GM18511 (cell line): ENCODE results near the gene POC1B.

Experiments used
- ATAC-seq: cut with Tn5 transposase; IDR thresholded peaks from one replicate; pipeline ENCODE4 v1.9.1; 2021; ENCODE audit warnings: mild to moderate bottlenecking, moderate library complexity; ENCODE audit not compliant: unreplicated experiment

The POC1B gene

DNA sequence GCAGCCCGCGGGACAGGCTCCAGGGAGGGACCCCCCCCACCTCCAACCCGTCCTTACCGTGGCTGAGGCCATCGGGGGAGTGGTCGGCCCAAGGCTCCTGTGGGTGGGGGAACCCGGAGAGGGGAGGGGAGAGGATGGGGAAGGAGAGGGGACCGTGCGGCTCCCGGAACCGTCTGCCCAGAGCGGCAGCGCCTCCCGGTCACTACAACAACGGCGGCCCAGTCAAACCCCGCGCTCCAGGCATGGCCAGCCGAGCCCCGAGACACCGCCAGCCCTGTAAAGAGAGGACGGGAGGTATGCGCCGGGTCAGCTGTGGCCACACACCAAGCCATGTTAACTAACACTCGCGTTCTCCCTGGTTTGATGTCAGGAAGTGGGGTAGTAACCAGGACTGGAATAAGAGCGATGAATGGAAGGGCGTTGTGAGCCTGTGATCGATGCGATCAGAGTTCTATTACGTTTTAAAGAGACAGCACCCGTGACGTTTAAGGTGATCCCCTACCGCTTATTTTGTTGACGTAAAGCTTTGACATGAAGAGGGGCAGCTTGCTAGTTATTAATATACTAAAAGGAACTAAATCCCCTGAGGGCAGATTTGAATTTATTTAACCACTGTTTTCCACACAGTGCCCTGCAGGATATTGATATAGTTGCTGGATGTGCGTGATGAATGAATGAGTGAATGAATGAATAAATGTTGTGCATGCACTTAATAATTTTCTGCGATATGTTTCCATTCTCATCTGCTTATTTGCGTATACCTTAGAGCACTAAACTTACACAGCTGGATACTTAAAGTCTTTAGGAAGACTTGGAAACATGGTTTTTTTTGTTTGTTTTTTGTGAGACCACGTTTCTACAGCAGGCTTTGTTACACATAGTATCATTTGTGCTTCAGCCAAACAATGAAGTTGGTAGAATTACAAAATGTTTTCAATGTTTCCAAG, at the start of gene POC1B:
Gene POC1B (minus strand): TSS at position 224 of the 947 bp plus-strand sequence. CDS start 152 bp downstream, at position 72.
- peak; percentile 70 for ATAC-seq

GRCh38 chr12:89575374-89575773, 49.5 kb upstream of the POC1B start:
- ATAC-seq: no peak

GRCh38 chr12:89574736-89575208, 48.9 kb upstream of the POC1B start:
- ATAC-seq: no peak

GRCh38 chr12:89573051-89573810, 47.4 kb upstream of the POC1B start:
- ATAC-seq: no peak

GRCh38 chr12:89571491-89572195, 45.8 kb upstream of the POC1B start:
- no peak for ATAC-seq

DNA sequence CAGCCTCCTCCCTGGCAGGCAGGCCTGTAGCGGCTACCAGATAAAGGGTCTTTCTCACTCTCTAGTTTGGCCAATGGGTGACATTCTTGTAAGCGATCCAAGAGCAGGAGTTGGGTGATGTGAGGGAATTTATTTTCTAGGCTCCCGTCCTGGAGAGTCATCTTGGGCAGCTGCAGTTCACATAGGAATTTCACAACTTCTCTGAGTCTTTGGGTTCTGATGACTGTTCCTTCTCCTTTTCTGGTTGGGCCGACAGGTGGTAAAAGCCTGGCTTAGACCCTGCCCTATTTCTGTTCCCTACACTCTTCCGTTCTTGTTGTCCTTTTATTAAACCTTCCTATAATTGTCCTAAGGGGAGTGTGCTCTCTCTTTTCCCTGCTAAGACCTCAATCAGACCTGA, 42.6 kb upstream of the POC1B start:
- no peak for ATAC-seq

GRCh38 chr12:89567691-89568239, 41.9 kb upstream of the POC1B start:
- no peak for ATAC-seq

DNA sequence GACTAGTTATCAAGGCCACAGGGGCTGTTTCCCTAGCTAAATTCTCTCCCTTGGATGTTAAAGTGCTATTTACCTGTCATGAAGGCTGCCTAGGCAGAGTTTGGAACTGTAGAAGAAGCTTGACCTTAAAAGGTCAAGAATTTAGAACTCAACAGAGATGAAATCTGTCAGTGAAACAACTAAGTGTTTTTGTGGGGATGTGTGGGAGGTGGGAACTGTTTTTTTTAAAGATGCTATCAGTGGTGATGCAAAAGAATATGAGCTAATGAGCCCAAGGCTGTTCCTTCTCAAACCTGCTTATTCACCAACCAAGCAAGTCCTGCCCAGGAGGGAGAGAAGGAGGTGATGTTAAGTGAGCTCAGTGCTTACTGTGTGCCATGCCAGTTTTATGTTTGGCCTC, 40.8 kb upstream of the POC1B start:
- ATAC-seq: no peak

DNA sequence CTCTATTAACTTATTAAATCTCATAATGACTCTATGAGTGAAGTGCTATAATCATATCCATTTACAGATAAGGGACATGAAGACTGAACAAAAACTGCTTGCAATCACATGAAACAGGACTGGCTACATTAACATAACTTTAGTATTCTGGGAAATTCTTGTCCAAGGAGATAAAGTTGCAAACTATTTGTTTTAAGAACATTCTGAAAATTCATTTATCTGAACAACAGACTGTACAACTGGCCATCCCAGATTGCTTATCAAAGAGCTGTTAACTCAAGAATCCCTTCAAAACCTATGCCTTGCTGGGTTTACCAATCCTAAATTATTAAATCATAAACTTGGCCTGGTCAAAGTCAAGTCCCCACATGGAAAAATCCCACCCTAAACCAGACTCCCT, 39.2 kb upstream of the POC1B start:
- ATAC-seq: no peak

DNA sequence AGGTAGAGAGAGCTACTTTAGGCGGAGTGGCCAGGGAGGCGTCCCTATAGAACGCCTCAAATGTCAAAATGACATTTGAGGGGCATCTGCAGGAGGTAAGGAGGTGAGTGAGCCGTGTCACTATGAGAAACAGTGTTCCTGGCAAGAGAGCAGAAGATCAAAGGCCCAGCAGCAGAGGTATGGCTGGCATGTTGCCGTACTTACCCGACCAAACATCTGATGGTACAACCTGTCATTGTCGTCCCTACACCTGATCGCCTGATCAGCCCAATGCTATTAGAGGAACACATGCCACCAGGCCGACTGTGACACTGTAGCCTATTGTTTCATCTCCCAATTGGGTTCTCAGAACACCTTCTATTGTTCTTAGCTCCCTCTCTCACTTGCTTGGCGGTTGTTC, 33.9 kb upstream of the POC1B start:
- ATAC-seq: no peak

DNA sequence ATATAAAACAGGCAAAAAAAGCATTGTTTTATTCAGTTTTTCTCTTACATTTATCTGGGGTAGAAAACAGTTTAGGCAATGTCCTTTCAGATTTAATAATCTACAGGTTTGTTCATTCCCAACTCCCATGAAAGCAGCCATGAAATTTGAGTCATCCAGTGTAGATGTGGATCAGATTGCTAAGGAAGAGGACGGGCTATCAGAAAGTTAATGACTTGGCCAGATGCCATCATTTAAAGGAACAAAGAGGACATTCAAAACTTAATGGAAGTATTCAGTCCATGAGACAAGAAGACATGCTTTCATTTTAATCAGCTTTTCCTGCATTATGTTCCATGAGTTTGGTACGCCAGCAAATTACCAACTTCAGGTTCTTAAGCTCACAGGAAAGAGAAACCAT, 31.1 kb upstream of the POC1B start:
- no peak for ATAC-seq

DNA sequence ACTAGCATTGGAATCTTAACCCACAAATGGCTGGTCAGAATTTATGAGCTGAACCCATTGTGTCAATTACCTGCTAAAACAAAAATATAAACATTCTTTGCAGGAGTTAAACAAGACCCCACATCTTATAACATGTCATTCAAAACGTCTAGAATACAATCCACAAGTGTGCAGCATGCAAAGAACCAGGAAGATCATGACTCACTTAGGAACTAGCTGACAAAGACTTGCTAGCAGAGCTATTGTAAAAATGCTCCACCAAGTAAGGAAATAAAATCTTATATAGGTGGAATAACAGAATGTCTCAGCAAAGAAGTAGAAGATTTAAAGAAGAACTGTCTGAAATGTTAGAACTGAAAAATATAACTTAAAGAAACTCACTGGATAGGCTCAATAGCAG, 26.5 kb upstream of the POC1B start:
- no peak for ATAC-seq

- no peak for ATAC-seq
These were observed 25.9 kb upstream of the POC1B start for GRCh38 chr12:89551747-89552146.

- ATAC-seq: no peak
These were observed 21.3 kb upstream of the POC1B start for GRCh38 chr12:89547101-89547500.

DNA sequence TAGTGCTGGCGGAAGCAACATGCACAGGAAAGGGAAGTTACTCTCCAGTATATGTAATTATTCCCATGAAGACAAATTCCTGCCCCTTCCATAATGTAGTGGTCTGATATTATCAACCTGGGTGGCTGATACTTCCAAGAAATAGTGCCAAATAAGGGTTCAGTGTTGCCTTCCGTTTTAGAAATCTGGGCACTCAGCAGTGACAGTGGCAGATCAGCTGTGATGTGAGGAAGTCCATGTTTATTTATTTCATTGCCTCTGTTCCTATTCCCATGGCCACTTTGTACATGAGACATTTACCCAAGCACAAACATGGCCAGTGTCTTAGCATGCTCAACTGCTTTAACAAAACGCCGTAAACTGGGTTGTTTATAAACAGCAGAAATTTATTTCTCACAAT, 20.3 kb upstream of the POC1B start:
- no peak for ATAC-seq

DNA sequence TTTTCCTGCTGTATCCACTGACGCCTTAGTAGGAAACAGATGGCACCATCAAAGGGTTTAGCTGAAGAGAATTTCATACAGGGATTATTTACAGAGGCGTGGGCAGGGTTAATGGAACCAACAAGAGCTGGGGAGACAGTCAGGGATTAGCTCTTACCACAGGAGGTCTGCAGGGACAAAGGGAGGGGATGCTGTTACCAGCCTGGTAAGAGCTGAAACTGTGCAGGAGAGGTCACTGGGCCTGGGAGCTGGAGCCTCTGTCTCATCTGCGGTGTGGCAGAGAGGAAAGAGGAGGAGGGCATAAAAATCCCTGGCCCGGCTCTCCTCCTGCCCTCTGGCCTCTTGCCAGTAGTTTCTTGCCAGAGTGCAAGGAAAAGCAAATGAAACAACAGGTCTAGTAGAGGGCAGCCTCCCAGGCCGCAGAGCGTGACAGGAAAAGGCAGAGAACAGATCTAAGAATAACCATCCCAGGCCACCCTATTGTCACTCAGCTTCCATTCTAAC, 18.9 kb upstream of the POC1B start:
- ATAC-seq: no peak

GRCh38 chr12:89544022-89544421, 18.2 kb upstream of the POC1B start:
- no peak for ATAC-seq

DNA sequence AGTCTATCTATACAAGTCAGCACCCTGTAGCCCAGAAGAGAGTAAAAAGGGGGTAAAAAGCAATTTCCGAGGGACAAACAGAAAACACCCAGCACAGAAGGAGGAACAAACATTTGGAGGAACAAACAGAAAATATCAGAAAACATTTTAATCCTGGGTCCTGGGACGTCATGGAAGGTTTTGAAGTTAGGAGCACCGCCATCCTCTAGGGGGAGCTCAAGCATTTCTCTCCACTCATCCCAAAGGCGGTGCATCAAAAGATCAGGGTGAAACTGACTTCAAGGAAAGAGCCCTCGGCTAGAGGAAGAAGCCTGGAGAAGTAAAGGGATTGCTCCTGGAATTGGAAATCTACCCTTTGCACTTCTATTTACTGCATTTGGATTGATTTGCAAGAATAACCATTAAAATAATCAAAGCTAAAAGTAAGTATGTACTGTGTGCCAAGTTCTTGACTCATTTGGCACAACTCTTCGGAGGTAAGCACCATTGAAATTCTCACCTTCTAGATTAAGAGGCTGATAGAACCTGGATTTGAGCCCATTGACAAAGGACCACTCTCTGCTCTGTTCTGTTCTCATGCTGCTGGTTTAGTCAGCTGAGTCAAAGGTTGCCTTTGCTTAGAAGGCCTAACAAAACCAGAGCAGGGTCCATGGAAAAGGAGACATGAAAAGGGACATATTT, 17.2 kb upstream of the POC1B start:
- ATAC-seq: peak; percentile 83

DNA sequence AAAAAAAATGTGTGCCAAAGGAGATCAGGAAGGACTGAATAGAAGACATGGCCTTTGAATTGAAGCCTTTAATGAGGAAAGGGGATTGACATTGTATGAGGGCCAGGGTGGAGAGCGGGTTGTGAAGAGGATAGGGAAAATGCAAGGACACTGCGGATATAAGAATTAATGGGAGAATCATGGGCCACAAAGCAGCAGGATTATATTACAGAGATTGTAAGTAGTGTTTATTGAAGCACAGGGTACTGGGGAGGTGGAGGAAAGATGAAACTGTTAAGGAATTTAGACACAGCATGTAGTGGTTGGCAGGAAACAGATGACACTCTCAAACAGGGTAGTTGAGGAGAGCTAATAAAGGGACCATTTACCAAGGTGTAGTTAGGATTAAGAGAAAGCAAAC, 16.4 kb upstream of the POC1B start:
- no peak for ATAC-seq

GRCh38 chr12:89540586-89540985, 14.7 kb upstream of the POC1B start:
- ATAC-seq: no peak
